CD4-positive, alpha-beta T cell treated with Interleukin-17A for 1 hour (primary cell): ENCODE results near the gene COL8A2.

ENCODE experiments used
- DNase-seq: peaks from one replicate; pipeline ENCODE4 v3.0.0-alpha.2; 2020

COL8A2 gene

GRCh38 chr1:36157115-36157903 is 32.3 kb upstream of the COL8A2 start:
- DNase-seq, result no peak

GRCh38 chr1:36156329-36157114 is 31.5 kb upstream of the COL8A2 start:
- DNase-seq, result peak; percentile 64

DNA sequence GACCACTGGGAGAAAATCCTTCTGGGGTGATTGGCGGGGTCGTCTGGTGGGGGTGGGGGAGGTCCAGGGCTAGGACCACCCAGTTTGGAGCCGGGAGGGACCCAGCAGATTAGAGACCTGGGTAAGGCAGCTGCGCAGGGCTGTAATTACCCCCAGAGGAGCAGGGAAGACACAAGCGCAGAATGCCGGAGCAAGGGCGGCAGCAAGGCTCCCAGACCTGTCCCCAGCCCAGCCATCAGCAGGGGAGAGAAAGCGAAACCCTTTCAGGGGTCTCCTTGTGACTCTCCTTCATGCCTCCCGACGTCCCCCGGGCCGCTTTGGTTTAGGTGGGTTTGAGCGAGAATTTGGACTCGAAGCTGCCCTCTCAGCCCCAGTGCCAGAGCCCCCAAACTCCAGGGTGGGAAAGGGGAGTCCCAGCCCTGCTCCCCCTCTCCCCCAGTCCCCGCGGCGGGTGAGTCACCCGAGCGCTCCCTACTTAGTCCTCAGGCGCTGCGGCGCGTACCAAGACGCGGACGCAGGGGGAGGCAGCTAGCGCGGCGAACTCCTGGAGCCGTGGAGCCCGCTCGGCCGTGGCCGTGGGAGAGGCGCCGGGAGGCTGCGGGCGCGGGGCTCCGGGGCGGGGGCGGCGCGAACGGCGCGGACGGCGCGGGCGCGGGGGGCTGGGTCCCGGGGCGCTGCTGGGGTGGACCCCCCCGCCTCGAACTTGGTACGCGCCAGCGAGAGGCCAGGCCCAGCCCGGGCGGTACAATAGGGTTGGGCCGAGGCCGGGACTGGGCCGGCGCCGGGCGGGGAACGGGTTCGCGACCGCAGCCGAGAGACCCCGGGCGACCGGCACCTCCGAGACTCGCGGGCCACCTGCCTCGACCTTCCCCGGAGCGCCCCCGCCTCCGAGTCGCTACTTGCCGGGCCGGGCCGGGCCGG is 30.6 kb upstream of the COL8A2 start, which contains the start of gene MAP7D1:
Gene MAP7D1 (plus strand): TSS at position 753 of the 921 bp plus-strand sequence. CDS start 258 bp downstream, outside the sequence.
- DNase-seq, result peak; percentile 87

GRCh38 chr1:36154765-36155407 is 29.9 kb upstream of the COL8A2 start:
- no peak for DNase-seq

GRCh38 chr1:36154335-36154734 is 29.3 kb upstream of the COL8A2 start:
- no peak for DNase-seq

GRCh38 chr1:36153476-36153875 is 28.5 kb upstream of the COL8A2 start:
- no peak for DNase-seq

DNA sequence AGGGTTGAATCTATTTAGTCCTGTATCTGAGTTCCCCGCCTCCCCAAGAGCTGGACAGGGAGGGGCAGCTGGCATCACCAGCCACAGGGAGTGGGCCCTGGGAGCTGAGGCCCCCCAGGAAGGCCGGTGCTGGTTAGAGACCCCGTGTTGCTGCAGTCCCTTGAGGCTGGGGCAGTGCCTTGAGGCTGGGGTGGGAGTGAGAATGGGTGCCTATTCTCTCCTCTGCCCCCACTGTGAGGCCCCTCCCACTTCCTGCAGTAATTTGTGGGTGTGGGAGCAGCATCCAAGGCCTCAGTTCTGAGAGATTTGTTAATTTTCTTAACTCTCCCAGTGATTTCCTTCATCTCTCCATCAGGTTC is 26.8 kb upstream of the COL8A2 start:
- DNase-seq, result peak; percentile 78

DNA sequence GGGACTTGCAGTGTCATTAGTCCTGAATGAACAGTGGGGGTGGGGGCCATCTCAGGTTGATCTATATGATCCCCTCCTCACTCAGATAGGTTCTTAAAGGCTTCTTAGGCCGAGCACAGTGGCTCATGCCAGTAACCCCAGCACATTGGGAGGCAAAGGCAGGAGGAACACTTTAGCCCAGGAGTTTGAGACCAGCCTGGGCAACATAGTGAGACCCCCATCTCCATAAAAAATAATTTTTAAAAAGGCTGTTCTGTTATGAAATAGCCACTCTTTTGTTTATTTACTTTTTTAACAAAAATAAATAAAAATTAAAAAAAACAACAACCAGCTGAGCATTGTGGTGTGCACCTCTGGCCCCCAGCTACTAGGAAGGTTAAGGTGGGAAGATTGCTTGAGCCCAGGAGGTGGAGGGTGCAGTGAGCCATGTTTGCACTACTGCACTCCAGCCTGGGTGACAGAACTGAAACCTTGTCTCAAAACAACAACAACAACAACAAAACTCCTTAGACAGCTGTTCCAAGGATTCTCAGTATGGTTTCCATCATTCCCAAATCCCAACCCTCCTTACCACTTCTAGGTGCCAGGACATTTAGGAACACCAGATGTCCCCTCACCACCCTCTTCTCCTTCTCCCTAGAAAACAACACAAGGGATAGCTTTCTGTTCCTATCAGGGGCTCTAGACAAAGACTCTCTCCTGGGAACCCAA is 26.3 kb upstream of the COL8A2 start:
- DNase-seq, result no peak

- peak; percentile 82 for DNase-seq
Measured at GRCh38 chr1:36150296-36151133, 25.5 kb upstream of the COL8A2 start.

DNA sequence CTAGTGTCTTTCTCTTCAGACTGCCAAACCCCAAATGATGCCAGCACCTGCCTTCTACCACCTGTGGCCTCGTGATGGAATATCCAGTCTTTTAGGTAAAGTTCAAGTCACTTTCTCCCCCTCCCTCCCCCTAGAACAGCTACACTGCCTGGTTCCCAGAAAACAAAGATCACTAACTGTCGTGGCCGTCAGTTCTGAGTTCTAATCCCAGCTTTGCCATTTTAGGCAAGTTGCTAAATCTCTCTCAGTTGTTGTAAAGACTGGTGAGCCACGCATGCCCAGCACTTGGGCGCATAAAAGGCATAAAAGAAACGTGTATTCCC is 24.9 kb upstream of the COL8A2 start:
- no peak for DNase-seq

- DNase-seq, result peak; percentile 100
Measured at GRCh38 chr1:36149237-36149972, 24.4 kb upstream of the COL8A2 start, which contains the start of gene TRAPPC3. Gene TRAPPC3, minus strand, starts transcription at chr1:36149486. Its CDS starts 108 bp downstream, at chr1:36149378.

DNA sequence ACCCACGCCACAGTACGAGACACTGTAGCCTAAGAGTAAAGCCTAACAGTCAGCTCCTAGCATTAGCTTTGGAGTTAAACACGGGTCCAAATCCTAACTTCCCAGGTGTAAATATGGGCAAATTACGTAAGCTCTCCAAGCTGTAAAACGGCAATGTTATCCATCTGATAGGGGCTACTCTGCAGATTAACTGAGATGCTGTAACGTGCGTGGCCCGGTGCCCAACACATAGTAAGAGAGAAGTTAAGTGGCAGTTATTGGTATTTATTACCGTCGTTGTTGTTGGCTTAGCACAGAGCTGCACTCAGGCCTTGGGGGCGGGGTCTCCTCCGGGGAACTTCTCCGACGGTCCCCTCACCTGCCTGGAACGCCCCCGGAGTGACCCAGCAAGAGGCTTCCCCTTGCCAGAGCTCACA is 23.8 kb upstream of the COL8A2 start:
- DNase-seq, result no peak

DNA sequence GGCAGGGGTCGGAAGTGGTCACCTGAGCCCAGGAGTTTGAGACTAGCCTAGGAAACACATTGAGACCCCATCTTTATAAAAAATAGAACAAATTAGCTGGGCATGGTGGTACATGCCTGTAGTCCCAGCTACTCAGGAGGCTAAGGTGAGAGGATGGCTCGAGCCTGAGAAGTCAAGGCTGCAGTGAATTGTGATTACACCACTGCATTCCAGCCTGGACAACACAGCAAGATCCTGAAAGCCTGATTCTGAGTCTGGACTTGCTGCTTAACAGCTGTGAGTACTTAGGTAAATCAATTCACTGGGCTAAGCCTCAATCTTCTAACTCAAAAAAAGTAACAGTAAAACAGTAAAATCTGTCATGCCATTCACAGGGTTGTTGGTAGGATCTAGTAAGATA is 19.4 kb upstream of the COL8A2 start:
- DNase-seq, result no peak

GRCh38 chr1:36143424-36143823 is 18.4 kb upstream of the COL8A2 start:
- DNase-seq, result no peak

GRCh38 chr1:36142121-36142520 is 17.1 kb upstream of the COL8A2 start:
- DNase-seq, result no peak

GRCh38 chr1:36139521-36139920 is 14.5 kb upstream of the COL8A2 start:
- no peak for DNase-seq

DNA sequence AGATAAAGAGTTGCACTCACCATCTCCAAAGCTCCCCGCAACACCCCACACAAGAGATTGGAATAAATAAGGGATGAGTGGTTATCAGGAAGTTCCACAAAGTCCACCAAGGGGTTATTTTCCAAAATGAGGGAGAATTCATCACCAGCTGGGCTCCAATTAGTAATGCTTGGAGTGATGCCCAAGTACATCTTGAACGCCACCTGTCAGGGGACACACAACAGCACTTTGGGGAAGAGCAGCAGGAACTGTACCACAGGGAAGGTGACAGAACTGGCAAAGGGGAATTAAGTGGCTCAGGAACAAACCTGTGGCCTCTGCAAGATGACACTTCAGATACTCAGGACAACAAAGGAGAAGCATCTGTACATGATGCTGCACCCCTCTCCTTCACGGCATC is 12.8 kb upstream of the COL8A2 start:
- no peak for DNase-seq

DNA sequence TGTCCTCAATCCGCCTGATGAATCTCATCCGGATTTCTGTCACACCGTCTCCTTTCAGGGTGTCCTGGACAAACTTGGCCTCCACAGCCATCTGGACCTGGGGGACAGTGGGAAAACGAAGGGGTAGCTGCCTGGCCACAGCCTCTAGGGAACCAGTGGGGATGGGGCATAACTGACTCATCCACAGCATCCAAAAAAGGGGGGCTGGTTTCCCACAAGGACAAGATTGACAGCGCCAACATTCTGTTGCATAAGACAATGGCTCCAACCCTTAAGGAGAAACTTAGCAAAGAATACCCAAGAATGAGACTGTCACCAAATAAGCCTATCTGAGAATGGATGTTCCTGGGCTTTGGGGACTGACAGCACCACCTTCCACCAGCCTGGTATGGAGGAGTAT is 12.2 kb upstream of the COL8A2 start:
- no peak for DNase-seq

GRCh38 chr1:36136535-36136934 is 11.5 kb upstream of the COL8A2 start:
- no peak for DNase-seq

DNA sequence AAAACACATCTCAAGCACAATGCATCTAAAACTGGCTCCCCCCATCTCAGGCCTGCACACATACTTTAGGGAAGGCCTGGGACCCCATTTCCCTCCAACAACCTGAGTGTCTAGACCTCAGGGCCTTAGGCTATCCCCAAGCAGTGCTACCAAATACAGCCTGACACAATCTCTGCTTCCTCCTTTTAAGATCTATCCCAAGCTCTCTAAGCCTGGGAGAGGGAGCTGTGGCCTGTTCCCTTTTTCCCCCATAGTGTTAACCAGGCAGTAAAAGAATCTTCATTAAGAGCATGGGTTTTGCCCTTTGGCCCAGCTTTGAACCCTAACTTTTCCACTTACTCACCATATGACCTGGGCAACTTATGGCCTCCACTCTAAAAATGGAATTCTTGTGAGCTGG is 10.8 kb upstream of the COL8A2 start:
- DNase-seq, result no peak
